Globus pallidus (tissue), 1 donor: ENCODE results near the gene USP49.
A peak's percentile ranks its signal among the peaks of the same experiment; 100 is the strongest.
"Not testable (repeated sequence)": the region's sequence is repeated elsewhere in the genome, so short reads cannot be mapped to it uniquely, and the experiment has no call there.

Source experiments
- DNase-seq: peaks from one replicate; pipeline ENCODE4 v3.0.0-alpha.2; 2015; ENCODE audit warnings: low spot score

The USP49 gene

DNA sequence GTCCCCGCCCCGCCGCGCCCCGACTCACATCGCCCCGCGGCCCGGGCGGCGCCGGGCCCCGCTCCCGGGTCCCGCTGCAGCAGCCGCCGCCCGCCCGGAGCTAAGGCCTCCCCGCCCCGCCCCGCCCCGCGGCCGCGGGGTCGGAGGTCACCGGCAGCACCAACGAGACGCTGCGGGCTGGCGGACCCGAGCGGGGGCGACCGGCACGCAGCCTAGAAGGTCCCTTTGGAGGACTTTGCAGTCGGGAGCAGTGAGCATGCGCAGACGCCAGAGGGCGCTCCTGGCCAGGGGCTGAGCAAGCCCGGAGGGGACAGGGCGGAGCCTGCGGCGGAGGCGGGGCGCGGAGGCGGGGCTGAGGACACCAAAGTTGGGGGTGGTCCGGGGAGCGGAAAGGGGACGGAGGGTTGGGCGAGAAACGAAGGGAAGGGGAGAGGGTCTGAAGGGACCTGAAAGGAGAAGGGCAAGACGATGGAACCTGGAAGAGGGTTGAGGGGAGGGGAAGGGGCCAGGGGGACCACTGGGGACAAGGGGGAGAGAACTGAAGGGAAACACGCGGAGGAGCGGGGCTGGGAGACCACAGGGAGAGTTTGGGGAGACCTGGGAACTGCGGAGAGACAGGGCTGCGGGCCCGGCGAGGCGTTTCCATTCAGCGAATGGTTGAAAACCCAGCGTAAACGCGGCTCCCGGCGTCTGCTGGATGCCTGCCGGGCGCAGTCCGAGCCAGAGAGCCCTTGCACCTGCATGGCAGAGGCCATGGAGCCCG lies 115.2 kb downstream of the USP49 start, which contains the start of gene FRS3:
Gene FRS3 (minus strand): TSS at position 113 of the 763 bp plus-strand sequence. CDS start 2,913 bp downstream, outside the sequence.
- peak; percentile 98 for DNase-seq

DNA sequence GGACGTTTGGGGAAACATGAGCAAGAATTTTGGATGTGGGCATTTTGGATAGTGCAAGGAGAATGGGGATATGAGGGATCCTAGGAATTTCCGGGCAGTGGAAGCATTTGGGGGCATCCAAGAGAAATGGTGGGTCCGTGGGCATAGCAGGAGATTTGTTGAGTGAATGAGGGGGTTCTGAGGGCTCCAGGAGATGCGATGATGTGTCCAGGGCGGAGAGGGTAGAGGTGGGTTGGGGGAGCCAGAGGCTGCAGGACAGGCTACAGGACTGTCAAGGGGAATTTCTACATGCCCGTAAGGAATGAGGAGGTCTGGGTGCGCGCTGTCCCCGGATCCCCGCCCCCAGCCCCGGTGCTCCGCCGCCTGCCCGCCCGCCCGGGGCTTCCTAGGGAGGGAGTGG lies 115.8 kb downstream of the USP49 start:
- DNase-seq = no peak

DNA sequence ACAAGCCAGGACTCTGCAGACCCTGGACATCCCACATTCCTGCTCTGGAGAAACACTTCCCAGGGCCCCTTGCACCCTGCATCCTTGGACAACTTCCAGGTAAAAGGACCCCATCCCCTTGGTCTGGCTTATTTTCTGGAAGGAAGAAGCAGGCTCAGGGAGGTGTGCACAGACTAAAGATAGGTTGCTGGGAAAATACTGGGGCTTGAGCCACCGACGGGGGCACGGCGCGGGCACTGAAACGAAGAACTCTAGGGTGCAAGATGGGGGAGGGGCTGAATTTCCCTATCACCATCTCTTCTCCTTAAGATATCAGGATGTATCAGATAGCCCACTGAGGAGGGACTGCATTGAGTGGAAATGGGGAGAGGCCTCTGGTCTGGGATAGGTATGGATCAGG lies 116.3 kb downstream of the USP49 start:
- DNase-seq = no peak

DNA sequence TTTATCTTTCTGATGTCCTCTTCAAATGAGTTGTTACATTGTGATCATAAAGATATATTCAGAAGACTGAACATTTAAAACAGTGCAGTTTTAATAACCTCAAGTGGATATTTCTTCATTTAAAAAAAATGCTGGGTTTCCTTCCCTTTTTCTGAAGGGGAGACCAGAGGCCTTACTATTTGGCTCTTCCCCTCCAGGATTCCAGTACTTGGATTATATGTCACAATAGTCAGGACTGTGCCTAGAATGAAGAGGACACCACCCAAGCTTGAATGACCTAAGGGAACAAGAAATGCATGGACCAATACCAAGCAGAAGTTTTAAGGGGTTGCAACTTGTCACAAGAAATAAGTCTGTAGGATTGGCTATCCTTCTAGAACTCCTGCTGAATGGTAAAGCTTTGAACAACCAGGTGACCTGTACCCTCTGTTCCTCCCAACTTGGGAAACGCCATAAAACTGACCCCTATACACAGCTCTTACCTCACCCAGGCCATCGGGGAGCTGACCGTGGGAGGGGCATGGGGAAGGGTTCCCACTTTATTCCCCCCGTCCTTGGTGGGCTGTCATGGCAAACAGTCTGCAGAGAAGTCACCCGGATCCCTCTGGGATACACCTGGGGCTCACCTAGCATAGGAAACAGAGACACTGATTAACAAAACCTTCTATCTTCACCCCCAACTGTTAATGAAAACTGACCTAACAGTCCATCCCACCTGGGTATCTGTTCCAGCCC lies 117.5 kb downstream of the USP49 start:
- DNase-seq = no peak

GRCh38 chr6:41775293-41775882 lies 119.8 kb downstream of the USP49 start:
- no peak for DNase-seq

GRCh38 chr6:41774841-41775240 lies 120.3 kb downstream of the USP49 start:
- DNase-seq = no peak

- DNase-seq = no peak
These were observed 123.9 kb downstream of the USP49 start for GRCh38 chr6:41771058-41771983.

- no peak for DNase-seq
These were observed 124.7 kb downstream of the USP49 start for GRCh38 chr6:41770381-41771057.

GRCh38 chr6:41769376-41769775 lies 125.8 kb downstream of the USP49 start:
- DNase-seq = no peak

DNA sequence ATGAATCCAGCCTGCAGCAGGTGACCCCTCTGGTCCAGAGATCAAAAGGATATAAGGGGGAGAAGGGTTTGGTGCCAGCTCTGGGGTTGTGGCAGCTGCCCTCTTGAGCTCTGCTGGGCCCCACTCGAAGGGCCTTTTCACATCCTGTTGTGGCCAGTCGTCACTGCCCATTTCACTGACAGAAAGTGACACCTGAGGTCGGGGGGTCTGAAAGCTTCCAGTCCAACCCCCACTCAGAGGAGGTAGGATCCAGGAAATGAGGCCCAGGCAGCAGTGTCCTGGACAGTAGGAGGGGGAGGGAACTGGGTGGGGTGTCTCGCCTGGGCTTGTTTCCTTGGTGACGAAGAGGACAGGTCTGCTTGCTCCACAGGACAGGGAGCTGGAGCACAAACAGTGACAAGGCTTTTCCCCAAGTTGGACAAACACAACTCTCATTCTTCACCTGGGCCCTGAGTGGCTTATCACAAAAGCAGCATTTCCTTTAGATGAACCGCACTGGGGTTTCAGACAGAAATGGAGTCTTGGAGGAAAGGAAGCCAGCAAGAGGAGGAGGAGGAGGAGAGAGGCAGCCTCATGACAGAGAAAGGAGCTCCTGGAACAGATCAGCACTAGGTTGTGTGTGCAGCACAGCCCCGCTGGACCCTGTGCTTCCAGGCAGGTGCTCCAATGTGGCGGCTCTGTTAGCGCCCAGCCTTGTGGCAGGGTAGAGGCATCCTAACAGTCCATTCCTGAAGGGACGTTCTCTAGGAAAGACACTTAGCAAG lies 126.4 kb downstream of the USP49 start:
- no peak for DNase-seq

- DNase-seq = no peak
These were observed 127.9 kb downstream of the USP49 start for GRCh38 chr6:41767112-41767833.

- DNase-seq = not testable (repeated sequence)
These were observed 129.0 kb downstream of the USP49 start for GRCh38 chr6:41766043-41766664.

- no peak for DNase-seq
These were observed 131.7 kb downstream of the USP49 start for GRCh38 chr6:41763470-41763869.

DNA sequence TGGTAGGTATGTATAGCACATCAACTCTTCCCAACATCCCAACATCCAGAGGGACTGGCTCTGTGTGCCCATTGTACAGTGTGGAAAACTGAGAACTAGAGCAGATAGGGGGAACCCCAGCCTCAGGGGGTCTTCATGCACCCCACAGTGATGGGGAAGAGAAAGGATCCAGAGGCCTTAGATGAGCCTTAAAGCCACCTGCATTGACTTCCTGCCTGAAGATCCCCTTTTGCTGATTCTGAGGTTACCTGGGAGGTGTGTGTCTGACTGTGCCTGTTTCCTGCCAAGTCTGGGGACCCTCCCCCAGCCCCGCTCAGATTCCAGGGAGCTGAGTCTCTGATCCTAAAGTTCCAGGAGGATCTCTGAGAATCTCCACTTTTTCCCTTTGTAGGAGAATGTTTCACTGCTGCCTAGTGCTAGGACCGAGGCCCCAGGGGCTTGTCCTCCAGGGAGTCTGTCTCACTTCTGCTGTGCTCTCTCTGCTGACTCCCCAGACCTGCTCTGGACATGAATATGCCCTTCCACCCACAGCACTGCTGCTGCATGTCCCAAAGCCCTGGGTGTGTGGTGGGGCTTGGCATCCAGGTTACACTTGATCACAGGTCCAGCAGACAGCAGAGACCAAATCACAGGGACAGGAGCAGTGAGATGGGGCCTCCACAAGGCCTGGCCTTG lies 135.1 kb downstream of the USP49 start:
- DNase-seq = no peak

DNA sequence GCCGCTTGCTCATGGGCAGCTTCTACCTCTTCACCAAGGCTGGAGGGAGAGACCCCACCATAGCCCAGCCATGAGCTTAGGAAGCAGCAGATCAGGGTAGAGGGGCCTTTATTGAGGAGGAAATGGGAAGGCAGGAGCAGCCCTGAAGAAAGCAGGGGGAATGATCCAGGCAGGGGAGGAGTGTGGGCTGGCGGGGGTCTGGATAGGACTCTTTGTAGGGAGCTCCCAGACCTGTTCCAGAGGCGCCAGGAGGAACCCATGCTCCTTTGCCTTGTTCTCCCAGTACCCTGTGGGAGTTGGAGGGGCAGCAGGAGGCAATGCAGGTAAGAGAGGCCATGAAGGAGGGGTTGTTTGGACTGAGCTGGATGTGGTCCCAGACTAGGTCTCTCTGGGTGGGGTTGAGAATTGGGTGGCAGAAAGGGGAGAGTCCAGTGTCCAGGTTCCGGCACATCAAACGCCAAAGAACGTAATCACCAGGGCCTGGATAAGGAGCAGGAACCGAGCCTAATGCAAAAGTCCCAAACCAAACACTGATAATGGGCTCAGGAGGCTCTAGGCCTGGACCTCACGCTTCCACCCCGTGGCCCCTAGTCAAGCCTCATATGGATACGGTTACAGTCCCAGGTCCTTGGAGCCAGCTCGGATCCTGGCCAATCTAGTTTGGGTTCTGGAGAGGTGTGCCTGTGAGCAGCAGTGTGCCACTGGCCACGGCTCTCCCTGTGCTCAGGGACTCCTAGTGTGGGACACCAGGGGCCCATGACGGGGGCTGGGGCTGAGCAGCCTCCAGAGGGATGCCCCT lies 135.9 kb downstream of the USP49 start:
- no peak for DNase-seq

DNA sequence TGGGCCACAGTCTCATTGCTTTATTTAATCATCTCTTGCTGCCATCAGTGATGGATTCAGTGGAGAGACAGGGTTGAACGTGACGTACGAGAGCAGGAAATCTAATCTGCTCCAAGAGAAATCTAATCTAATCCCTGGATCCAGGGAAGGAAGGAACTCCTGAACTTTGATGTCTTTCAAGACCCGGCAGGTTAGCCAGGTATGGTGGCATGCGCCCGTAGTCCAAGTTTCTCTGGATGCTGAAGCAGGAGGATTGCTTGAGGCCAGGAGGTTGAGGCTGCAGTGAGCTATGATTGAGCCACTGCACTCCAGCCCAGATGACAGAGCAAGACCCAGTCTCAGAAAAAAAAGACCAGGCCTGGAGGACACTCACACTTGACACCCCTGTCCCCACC lies 136.5 kb downstream of the USP49 start:
- DNase-seq = no peak

DNA sequence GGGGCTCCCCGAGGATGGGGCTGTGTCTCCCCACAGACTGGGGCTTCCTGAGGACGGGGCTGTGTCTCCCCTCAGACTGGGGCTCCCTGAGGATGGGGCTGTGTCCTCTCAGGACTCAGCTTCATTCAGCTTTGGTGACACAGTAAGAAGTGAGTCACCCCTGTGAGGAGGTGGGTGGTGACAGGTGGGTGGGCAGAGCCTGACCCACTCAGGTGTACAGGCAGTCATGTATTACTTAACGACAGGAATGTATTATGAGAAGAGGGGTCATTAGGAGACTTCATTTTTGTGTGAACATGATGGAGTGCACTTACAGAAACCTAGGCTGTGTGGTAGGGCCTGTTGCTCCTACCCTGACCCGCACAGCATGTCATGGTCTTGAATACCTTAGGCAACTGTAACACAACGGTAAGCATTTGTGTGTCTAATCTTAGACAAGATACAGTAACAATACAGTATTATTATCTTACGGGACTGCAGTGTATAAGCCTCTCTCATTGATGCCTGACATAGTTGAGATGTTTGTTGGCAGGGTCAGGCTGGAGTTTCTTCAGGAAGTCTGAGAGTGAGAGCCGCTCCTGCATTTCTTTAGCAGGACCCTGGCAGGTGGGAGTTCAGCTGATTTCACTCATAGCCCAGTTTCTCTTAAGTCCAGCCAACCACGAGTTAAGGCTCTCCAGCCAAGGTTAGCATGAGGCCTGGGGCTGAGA lies 137.1 kb downstream of the USP49 start:
- no peak for DNase-seq
